B cell (primary cell): ENCODE measurements around the gene GRM4.

Experiments
- CTCF ChIP-seq: fragments of 200-600 bp; IDR thresholded peaks from one replicate; pipeline ENCODE4 v1.8.0; 2022; ENCODE audit warnings: antibody characterized with exemption, mild to moderate bottlenecking
- EZH2 ChIP-seq: IDR thresholded peaks from 2 replicates; pipeline ENCODE4 v1.6.1; 2012; ENCODE audit warnings: borderline replicate concordance, low read depth, mild to moderate bottlenecking, moderate library complexity, low read length; ENCODE audit not compliant: insufficient read depth, poor library complexity, severe bottlenecking

- TF ChIP-seq CTCF: no peak
- no peak for TF ChIP-seq EZH2
These were observed 50.1 kb downstream of the GRM4 start for GRCh38 chr6:34095741-34096140.
